ENCODE results near the gene EPHA5.

- TF ChIP-seq CTCF (IDR thresholded peaks at IDR 0.05) (no peak), POLR2A (IDR thresholded peaks at IDR 0.05) (no peak), POLR2AphosphoS5 (IDR thresholded peaks at IDR 0.05) (no peak)
These were observed 171.7 kb downstream of the EPHA5 start for GRCh38 chr4:65498606-65499005.

Data from sigmoid colon (tissue), 4 donors.